NCI-H1417 (cell line): Measurements from ENCODE around the gene ASTN2.

Experiments
- DNase-seq, 3 experiments: peaks; one replicate each; lab custom pipeline; 2025; lab: John Stamatoyannopoulos, UW

Gene ASTN2

GRCh38 chr9:116741086-116741740 lies 673.6 kb downstream of the ASTN2 start:
- DNase-seq, result no peak

- peak; percentile 77 to 93 (median 81) for DNase-seq
These were observed 677.7 kb downstream of the ASTN2 start for GRCh38 chr9:116737152-116737546.

GRCh38 chr9:116736399-116737151 lies 678.3 kb downstream of the ASTN2 start:
- DNase-seq, result no peak

- DNase-seq, result no peak
These were observed 681.7 kb downstream of the ASTN2 start for GRCh38 chr9:116733010-116733641.

- DNase-seq, result no peak
These were observed 688.3 kb downstream of the ASTN2 start for GRCh38 chr9:116726602-116727001.

GRCh38 chr9:116724123-116724522 lies 690.7 kb downstream of the ASTN2 start:
- peak in 2 of 3 experiments; percentile 49 to 65 for DNase-seq

- DNase-seq, result no peak
These were observed 692.9 kb downstream of the ASTN2 start for GRCh38 chr9:116721944-116722343.

GRCh38 chr9:116721411-116721810 lies 693.4 kb downstream of the ASTN2 start:
- no peak for DNase-seq

- no peak for DNase-seq
These were observed 694.7 kb downstream of the ASTN2 start for GRCh38 chr9:116720111-116720510.

GRCh38 chr9:116718111-116718510 lies 696.7 kb downstream of the ASTN2 start:
- no peak for DNase-seq

- no peak for DNase-seq
These were observed 697.7 kb downstream of the ASTN2 start for GRCh38 chr9:116717150-116717549.

- DNase-seq, result no peak
These were observed 698.4 kb downstream of the ASTN2 start for GRCh38 chr9:116716438-116716837.

- no peak for DNase-seq
These were observed 699.1 kb downstream of the ASTN2 start for GRCh38 chr9:116715751-116716150.

GRCh38 chr9:116713271-116713670 lies 701.6 kb downstream of the ASTN2 start:
- peak in 2 of 3 experiments; percentile 75 to 88 for DNase-seq

- no peak for DNase-seq
These were observed 702.1 kb downstream of the ASTN2 start for GRCh38 chr9:116712781-116713180.

- no peak for DNase-seq
These were observed 708.3 kb downstream of the ASTN2 start for GRCh38 chr9:116706310-116707290.

GRCh38 chr9:116705531-116705930 lies 709.3 kb downstream of the ASTN2 start:
- no peak for DNase-seq

- DNase-seq, result no peak
These were observed 710.4 kb downstream of the ASTN2 start for GRCh38 chr9:116704470-116704869.

- no peak for DNase-seq
These were observed 711.2 kb downstream of the ASTN2 start for GRCh38 chr9:116703634-116704033.

GRCh38 chr9:116701940-116702642 lies 712.8 kb downstream of the ASTN2 start:
- DNase-seq, result no peak
